Measurements from ENCODE around the gene SF3B2.
A peak's percentile ranks its signal among the peaks of the same experiment; 100 is the strongest.

DNA sequence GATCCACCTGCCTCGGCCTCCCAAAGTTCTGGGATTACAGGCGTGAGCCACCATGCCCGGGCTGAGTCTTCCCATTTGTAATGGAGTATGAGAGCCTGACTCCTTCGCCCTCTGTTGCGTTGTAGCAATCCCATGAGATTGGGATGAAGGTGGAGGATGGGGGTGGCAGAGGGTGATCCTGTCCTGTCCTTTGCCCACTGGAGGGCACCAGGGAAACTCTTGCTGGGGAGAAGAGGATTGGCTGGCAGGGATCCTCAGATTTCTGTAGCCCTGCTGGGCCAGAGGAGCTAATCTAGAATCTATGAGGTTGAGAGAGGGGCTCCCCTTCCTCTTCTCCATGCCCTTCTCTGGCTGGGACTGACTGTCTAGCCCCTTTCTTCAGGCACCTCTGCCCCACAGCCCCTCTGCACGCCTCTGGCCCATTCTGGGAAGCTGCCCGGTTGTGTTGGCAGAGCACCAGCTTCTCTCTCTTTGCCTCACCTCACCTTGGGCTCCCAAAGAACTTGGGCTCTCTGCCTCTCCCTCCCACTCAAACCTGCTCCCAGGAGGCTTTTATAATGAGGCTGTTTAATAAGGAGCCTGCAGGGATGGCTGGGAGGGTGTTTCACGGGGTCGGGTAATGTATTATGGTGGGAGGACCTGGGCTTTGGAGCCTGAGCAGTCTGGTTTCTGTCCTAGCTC, 16.4 kb upstream of the SF3B2 start:
- TF ChIP-seq RAD21 (IDR thresholded peaks at IDR 0.05; ENCODE audit: low read depth) (0 out of 2 replicates have a peak, but pooled peaks have one; percentile 8), POLR2AphosphoS5 (IDR thresholded peaks at IDR 0.05; ENCODE audit: low read depth, low read length) (no peak), POLR2A (IDR thresholded peaks at IDR 0.05; ENCODE audit: borderline replicate concordance, extremely low read depth, insufficient read depth, insufficient read length) (no peak), ZFX (IDR thresholded peaks at IDR 0.05) (no peak), MAX (IDR thresholded peaks at IDR 0.05) (no peak), CEBPB (IDR thresholded peaks at IDR 0.05; ENCODE audit: low read depth) (no peak), EZH2phosphoT487 (IDR thresholded peaks at IDR 0.05; ENCODE audit: borderline replicate concordance) (no peak)
- TF ChIP-seq, protein P1, sequence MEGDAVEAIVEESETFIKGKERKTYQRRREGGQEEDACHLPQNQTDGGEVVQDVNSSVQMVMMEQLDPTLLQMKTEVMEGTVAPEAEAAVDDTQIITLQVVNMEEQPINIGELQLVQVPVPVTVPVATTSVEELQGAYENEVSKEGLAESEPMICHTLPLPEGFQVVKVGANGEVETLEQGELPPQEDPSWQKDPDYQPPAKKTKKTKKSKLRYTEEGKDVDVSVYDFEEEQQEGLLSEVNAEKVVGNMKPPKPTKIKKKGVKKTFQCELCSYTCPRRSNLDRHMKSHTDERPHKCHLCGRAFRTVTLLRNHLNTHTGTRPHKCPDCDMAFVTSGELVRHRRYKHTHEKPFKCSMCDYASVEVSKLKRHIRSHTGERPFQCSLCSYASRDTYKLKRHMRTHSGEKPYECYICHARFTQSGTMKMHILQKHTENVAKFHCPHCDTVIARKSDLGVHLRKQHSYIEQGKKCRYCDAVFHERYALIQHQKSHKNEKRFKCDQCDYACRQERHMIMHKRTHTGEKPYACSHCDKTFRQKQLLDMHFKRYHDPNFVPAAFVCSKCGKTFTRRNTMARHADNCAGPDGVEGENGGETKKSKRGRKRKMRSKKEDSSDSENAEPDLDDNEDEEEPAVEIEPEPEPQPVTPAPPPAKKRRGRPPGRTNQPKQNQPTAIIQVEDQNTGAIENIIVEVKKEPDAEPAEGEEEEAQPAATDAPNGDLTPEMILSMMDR (IDR thresholded peaks at IDR 0.05 in 2 of 3, conservative IDR thresholded peaks at IDR 0.05 in 1 of 3; ENCODE audit: borderline replicate concordance in 1 of 3, insufficient read depth in 1 of 3, low read depth in 2 of 3, low read length in 2 of 3): no peak
- TF ChIP-seq, protein P2, sequence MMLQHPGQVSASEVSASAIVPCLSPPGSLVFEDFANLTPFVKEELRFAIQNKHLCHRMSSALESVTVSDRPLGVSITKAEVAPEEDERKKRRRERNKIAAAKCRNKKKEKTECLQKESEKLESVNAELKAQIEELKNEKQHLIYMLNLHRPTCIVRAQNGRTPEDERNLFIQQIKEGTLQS (IDR thresholded peaks at IDR 0.05): no peak
